HG02763 (cell line): Measurements from ENCODE around the gene UXS1.

Experiments
- ATAC-seq: cut with Tn5 transposase; IDR thresholded peaks from one replicate; pipeline ENCODE4 v1.9.1; 2021; ENCODE audit warnings: mild to moderate bottlenecking, moderate library complexity; ENCODE audit not compliant: unreplicated experiment

The UXS1 gene

GRCh38 chr2:106054880-106055655, 139.0 kb downstream of the UXS1 start:
- no peak for ATAC-seq

DNA sequence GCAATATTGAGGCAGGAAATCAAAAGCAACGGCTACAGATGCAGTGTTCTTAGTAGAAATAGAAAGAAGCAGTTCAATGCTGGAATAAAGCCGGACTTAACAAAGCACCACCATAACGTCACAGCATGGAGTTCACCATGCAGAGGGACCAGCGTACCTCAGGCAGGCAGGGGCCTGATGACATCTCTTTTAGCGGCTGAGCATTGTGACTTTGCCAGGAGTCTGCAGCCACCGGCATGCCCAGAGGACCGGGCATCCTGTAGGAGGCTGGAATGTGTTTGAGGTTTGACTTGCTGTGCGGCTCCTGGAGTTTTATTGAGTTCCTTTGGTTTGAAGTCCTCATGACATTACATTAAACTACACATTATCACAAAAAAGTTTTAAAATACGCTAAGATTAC, 139.8 kb downstream of the UXS1 start:
- ATAC-seq: no peak

GRCh38 chr2:106053581-106053980, 140.5 kb downstream of the UXS1 start:
- no peak for ATAC-seq

DNA sequence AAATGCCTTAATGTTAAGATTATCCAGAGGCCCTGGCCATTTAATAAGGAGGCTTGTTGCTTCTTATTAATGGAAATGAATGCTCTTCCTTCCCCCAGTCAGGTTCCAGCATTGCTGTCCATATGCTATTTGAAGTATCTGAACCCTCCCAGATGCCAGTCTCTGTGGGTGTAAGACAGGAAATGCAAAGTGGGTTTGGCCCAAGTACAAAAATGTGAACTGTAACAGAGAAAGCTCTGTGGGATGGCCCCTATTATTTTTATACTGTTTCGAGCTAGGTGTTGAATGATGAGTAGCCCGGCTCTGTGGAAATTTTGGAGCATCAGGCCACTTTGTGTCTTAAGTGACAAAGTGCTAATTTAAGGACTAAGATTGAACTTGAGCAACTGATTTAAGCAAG, 141.0 kb downstream of the UXS1 start:
- ATAC-seq: no peak

DNA sequence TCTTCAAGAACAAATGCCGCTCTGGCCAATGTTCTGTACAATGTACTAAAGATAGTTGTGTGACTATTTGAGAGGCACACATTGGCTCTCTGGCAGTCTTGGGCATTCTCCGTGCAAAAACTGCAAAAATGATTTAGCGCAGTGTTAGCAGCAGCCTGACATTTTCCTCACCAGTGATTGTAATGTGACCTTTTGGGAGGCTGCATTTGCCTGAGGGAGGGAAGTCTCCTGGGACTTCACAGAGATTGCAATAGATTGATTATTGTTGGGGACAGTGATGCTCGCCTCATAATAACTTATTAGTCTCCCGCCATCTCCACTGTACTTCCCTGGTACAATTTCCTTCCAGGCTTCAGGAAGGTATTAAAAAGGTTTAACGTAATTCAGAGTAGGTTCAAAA, 149.2 kb downstream of the UXS1 start:
- no peak for ATAC-seq

GRCh38 chr2:106044021-106044420, 150.1 kb downstream of the UXS1 start:
- no peak for ATAC-seq
